Activated CD4-positive, alpha-beta T cell treated with anti-CD3 and anti-CD28 coated beads, Interleukin-2, amount 50 U/mL, for 4 hours (primary cell): Measurements from ENCODE around the gene RHEB.
"Not testable (repeated sequence)": the region's sequence is repeated elsewhere in the genome, so short reads cannot be mapped to it uniquely, and the experiment has no call there.

Source experiments
- DNase-seq, 2 experiments: peaks; one replicate each; pipeline ENCODE4 v3.0.0-alpha.2; 2020

RHEB gene, protein sequence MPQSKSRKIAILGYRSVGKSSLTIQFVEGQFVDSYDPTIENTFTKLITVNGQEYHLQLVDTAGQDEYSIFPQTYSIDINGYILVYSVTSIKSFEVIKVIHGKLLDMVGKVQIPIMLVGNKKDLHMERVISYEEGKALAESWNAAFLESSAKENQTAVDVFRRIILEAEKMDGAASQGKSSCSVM

DNA sequence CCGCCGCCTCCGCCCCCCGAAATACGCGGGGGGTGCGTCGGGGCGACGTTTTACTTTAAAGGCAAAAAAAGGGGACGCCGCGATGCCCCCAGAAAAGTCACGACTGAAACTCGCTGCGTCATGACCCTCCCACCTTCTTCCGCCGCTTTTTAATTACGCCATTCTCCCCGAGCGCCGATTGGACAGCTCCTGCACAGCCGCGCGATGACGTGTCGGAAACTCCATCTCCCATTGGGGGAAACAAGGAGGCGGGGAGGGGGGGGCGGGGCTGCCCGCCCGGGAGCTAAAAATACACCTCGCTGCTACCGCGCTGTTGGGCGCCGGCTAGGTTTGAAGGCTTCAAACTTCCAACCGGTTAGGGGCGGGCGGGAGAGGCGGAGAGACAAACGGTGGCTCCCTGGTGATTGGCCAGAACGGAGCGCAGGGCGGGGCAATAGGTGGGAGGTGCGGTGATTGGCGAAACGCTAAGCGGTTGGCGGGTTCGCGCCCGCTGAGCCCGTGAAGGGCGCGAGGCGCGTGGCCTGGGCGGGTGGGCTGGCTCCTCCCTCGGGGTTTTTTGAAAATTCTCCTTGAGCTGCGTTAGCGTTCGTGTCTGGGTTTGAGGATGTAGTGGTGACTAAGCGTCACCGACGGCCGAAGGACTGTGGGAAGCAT is at the start of gene RHEB:
Gene RHEB (minus strand): TSS at position 131 of the 654 bp plus-strand sequence. CDS start 384 bp downstream, outside the sequence.
- peak; percentile 97 to 99 for DNase-seq

- no peak for DNase-seq
Measured at GRCh38 chr7:151566897-151567320, 47.2 kb upstream of the RHEB start.

DNA sequence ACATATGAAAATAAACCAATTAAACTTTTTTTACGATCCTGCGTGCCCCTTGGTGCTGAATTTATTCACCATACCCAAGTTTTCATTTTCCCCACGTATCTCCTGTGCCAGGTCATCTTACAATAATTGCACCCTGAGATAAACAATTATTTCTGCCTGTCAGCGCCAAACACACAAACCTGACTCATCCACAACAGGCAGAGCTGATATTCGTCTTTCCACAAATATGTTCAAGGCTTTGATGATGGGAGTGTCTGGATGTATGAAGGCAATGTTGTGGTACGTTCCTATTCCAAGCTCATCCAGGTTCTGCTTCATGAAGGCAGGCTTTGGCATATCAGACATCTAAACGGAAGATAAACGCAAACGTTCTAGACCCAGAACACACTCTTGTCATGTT is 45.8 kb upstream of the RHEB start:
- DNase-seq = no peak

DNA sequence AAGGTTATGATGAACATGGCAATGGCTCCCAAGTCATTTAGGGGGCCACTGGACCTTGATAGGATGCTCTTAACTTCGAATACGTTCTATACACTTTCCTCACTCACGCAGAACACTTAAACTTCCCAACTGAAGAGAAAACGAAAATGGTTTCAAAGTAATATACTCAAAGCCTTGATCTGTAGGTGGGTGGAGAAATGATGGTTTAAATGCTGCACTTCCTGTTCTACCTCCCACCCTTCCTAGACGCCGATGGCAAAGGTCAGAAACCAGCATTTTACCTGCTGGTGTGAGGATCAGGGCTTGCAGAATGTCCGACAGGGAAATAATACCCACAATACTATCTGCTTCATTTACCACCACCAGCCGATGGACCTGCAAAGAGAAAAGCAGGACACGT is 40.5 kb upstream of the RHEB start:
- no peak for DNase-seq

DNA sequence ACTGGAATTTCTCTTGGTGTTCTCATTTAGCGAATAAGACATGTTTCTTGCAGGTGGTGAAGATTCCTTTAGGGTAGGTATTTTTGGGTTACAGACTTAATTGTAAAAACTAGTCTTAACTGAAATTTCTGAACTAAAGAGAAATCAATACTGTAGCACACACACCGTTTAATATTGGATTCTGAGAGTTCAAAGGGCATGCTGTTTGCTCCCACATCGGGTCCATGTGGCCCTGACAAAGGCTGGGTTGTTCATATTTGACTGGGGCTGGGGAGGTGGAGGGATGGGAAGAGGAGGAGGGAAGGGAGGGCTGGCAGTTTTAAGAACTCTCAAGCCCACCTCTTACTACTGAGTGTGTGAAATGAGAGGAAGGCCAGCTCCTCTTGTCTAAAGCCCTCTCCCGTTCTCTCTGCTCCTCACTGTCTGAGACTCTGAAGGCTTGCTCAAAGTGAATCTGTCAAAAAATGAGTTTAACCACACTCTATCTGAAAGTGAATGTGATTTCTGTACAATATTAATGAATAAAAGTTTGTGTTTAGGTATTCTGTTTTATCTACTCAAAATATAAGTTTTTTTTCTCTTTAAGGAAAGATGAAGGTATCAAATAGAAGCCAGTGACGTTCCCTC is 40.0 kb upstream of the RHEB start:
- DNase-seq = no peak

DNA sequence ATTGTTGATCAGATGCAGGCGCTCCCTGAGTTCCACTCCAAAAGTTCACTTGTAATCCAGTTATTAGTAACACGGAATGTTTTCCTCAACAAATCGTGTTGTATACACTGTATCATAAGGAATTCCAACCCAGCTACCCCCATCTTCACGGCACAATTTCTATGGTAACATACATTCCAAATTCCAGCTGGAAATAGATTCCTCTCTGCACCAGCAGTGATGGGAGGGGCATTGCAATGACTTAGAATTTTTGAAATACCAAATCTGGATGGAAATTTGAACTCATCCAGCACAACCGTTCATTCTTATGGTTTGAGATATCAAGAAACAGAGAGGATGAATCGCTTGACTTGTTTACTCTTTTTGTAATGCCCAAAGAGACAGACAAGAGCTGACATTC is 38.9 kb upstream of the RHEB start:
- no peak for DNase-seq

DNA sequence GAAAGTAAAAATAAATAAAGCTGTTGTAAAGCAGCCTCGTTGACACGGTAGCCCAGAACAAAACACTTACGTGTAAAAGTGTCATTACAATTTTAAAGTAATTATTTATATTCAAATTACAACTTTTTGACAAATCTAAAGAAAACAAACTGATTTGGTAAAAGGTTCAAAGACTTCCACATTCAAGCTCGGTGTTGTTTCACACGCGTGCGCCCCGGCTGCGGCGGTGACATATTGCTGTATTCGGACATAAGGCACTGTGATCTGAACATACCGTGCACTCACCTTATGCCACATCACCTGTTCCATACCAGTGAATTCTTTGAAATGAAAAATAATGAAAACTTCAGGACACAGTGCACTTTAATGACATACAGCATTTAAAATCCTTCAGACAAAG is 36.9 kb upstream of the RHEB start:
- DNase-seq = no peak

- DNase-seq = no peak
Measured at GRCh38 chr7:151553356-151553755, 33.7 kb upstream of the RHEB start.

DNA sequence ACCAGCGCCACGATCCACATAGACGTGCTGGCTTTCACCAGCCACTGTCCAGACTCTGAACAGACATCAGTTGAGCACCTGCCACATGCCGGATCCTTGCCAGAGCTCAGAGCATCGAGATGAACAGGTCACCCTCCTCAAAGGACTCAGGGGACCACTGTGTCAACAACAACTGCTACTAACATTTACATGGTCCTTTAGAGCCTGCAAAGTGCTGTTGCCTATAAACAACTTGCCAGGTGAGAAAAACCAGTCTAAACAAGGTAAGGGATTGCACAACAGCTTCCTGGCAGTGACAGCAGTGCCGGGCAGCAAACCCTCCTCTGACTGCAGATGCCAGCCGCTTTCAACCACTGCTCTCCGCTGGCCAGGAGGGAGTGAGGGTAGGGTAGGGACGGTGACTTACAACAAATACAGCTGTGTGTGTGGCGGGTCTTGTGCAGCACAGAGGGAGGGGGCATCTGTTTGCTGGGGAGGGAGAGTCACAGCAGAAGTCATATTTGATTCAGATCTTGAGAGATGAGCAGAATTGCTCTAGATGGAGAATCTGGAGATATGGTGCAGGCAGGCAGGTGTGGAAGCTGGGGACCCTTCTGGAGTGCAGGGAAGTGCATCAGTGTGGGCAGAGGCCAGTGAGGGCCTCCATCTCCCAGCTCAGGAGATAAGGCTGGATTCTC is 32.8 kb upstream of the RHEB start:
- no peak for DNase-seq

DNA sequence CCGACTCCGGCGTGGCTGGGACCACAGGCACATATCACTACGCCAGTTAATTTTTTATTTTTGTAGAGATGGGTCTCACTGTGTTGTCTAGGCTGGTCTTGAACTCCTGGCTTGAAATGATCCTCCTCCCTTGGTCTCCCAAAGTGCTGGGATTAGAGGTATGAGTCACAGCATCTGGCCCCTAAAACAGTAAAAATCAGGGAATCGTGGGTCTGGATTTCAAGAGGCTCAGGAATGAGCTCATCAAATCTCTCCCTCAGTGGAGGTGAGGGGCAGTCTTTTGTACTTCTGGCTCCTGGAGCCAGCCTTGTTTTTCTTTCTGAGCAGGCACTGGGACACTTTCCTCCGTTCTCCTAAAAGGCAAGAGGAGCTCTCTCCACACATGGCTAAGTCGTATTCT is 32.1 kb upstream of the RHEB start:
- no peak for DNase-seq

DNA sequence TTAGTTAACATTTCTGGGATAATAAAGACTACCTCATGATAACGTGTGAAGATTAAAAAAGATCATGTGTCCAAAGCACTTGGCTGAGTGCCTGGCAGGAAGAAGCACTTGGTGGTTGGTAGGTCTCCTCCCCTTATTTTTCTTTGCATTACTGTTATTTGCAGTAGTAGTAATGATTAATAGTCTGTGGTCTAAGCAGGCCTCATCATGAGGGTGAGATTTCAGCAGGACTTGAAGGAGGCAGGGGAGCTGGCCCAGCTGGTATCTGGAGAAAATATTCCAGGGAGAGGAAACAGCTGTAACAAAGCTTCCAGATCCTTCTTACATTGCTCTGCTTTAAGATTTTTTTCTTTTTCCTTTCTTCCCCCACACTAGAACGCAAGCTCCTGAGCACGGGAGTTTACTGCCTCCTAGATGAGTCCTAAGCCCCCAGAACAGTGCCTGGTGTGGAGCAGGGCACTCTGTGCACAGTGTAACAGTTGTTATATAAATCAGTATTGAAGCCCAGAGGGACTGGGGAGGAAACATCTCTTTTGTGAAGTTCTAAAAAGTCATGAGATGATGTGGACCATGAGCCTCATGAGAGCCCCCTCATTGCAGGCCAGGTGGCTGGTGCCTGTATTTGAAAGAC is 31.1 kb upstream of the RHEB start:
- DNase-seq = no peak

DNA sequence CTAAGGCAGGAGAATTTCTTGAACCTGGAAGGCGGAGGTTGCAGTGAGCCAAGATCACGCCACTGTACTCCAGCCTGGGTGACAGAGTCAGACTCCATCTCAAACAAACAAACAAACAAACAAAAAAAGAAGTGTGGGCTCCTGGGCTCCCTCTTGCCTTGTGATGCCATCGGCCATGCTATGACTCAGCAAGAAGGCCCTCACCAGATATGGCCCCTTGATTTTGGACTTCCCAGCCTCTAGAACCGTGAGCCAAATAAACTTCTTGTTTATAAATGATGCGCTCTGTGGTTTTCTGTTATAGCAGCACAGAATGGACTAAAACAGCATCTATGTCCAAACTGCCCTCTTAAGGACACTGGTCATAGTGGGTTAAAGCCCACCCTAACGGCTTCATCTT is 29.9 kb upstream of the RHEB start:
- no peak for DNase-seq

DNA sequence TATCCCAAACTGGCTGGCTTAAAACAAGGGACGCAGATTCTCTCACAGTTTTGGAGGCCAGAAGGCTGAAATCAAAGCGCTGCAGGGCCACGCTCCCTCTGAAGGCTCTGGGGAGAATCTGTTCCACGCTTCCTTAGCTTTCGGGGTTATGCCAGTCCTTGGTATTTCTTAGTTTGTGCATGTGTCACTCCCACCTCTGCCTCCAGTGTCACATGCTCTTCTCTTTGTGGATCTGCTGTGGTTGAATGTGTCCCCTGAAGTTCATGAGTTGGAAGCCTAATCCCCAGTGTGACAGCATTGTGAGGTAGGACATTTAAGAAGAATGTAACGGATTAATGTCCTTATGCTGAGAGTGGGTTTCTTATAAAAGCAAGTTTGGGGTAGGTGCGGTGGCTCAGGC is 29.4 kb upstream of the RHEB start:
- no peak for DNase-seq

GRCh38 chr7:151544183-151544582 is 24.5 kb upstream of the RHEB start:
- no peak for DNase-seq

DNA sequence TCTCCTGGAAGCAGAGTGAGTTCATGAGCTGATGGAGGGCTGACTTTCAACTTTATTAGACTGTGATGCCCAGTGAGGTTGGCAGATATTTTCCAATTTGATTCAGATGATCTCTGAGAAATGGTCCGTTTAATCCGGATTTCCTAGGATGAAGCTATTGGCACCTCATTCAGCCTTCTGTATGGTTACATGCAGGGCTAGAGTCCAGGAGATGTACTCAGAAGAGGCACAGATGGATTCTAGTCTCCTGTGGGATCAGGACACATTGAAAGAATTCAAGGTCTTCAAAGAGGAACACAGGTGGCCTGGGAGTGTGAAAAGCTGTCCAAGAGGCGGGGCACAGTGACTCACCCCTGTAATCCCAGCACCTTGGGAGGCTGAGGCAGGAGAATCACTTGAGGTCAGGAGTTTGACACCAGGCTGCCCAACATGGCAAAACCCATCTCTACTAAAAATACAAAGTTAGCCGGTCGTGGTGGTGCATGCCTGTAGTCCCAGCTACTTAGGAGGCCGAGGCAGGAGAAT is 23.0 kb upstream of the RHEB start:
- no peak for DNase-seq

DNA sequence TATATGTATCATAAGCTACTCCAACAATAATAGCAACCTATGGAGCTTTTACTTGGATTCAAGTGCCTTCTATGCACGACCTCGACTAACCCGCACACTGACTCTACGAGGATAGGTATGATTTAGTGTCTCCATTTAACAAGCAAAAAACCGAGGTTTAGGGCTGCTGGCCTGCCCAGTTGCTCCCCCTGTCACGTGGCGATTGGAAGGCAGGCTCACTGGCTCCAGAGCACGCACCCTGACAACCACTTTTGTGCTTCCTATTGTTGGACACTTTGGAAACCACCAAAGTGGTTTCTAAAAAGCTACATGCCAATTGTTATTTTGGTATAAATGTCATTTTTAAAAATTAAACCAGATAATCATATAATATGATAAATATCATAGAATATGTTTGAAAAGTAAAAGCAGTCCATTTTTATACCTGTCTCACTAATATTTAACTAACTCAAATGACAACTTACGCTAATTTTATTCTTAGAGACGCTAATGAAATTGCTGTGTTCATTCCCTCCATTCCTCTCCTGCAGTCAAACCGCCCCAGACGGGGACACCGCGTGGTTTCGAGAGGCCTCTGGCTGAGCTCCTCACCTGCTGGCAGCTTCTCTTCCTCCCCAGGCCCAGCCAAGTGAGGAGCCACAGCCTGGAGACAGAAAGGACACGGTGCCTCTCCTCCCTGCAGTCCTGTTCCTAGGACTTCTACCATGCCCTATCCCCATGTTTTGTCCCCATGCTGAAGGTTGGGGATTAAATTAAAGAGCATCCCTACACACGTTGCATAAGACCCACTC is 22.2 kb upstream of the RHEB start:
- no peak for DNase-seq

GRCh38 chr7:151540146-151540545 is 20.5 kb upstream of the RHEB start:
- no peak for DNase-seq

DNA sequence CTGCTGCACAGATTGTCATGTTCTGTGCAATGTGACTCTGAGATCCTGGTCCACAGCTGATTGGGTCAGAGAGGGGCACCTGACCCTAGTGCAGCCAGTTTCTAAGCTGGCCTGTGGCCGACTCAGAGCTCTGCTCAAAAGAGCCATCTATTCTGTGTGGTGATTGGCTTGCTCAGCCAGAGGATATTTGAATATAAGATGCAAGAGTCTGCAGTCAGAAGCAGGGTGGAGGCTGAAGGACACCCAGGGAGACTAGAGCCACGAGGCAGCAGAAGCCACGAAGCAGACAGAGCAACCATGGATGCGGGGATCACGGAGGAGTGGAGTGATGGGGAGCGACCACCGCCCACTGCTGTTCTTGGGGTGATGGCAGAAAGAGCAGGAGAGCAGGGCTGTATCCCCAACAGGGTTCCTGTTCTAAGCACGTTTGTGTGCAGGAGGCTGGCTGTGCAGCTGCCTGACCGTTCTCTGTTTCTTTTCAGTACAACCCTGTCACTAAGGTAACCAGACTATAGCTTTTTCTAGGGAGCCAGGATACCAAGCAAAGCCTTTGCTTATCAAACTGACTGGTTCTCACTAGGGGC is 19.5 kb upstream of the RHEB start:
- no peak for DNase-seq

DNA sequence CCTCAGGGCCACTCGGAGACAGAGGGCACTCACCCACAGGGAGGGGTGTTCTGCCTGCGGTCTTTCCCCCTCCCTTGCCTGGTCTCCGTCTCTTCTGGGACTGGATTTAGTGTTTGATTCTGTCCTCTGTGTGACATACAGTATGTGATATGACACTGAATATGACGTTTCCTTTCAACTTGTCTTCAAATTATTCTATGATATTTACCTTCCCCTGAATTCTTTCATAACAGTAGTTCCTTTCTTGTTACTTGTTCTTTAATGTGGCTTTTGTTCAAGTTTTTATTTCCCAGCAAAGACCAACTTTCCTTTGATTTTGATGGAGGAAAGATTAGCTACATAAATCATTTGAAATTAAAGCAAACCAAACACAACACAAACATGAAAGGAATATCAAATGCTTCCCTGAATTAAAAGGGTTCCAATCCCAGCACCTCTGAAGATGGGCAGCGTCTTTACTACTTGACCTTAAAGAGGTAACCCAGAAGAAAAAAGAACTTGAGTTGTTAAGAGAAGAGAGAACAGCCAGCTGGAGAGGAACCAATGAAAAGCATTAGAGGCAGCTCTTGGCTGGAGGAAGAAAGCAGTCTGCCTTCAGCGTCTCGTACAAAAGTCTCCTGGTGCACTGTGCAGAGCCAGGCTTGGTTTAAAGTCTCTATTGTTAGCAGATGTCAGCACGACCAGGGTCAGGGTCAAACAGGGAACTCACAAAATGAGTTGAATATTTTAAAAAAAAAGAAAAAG is 18.3 kb upstream of the RHEB start:
- no peak for DNase-seq

DNA sequence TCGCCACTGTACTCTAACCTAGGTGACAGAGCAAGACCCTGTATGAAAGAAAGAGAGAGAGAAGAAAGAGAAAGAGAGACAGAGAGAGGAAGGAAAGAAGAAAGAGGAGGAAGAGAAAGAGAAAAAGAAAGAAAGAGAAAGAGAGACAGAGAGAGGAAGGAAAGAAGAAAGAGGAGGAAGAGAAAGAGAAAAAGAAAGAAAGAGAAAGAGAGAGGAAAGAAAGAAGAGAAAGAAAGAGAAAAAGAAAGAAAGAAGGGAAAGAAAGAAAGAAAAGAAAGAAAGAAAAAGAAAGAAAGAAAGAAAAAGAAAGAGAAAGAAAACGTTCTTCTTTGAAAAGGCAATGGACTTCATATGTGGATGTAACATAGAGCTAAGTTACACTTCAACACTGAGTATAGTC is 16.5 kb upstream of the RHEB start:
- not testable (repeated sequence) for DNase-seq

DNA sequence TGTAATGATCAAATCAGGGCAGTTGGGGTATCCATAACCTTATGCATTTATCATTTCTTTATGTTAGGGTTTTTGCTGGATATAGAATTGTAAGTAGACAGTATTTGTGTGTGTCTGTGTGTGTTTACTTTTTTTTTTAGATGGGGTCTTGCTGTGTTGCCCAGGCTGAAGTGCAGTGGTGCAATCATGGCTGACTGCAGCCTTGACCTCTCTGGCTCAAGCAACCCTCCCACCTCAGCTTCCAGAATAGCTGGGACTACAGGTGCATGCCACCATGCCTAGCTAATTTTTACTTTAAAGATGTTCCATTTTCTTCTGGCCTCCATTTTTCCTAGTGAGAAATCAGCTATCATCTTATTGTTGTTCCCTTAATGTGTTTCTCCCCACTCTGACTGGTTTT is 10.1 kb upstream of the RHEB start:
- no peak for DNase-seq
